GM18511 (cell line): ENCODE results near the gene AP1G1.
"Not testable (repeated sequence)": the region's sequence is repeated elsewhere in the genome, so short reads cannot be mapped to it uniquely, and the experiment has no call there.

Experiments used
- ATAC-seq: cut with Tn5 transposase; IDR thresholded peaks from one replicate; pipeline ENCODE4 v1.9.1; 2021; ENCODE audit warnings: mild to moderate bottlenecking, moderate library complexity; ENCODE audit not compliant: unreplicated experiment

AP1G1 gene

GRCh38 chr16:71810155-71810530 lies 1.5 kb upstream of the AP1G1 start:
- ATAC-seq = not testable (repeated sequence)

GRCh38 chr16:71807905-71808592 lies 585 bp downstream of the AP1G1 start:
- peak; percentile 43 for ATAC-seq

GRCh38 chr16:71803305-71803690 lies 5.3 kb downstream of the AP1G1 start:
- no peak for ATAC-seq

GRCh38 chr16:71796501-71797097 lies 12.0 kb downstream of the AP1G1 start:
- ATAC-seq = no peak

- no peak for ATAC-seq
Measured at GRCh38 chr16:71794943-71795342, 13.7 kb downstream of the AP1G1 start.

GRCh38 chr16:71794018-71794417 lies 14.6 kb downstream of the AP1G1 start:
- ATAC-seq = no peak

GRCh38 chr16:71792176-71792575 lies 16.5 kb downstream of the AP1G1 start:
- no peak for ATAC-seq

- ATAC-seq = not testable (repeated sequence)
Measured at GRCh38 chr16:71790329-71790728, 18.3 kb downstream of the AP1G1 start.

- ATAC-seq = no peak
Measured at GRCh38 chr16:71789136-71789535, 19.5 kb downstream of the AP1G1 start.

- ATAC-seq = no peak
Measured at GRCh38 chr16:71788578-71788977, 20.1 kb downstream of the AP1G1 start.

- ATAC-seq = not testable (repeated sequence)
Measured at GRCh38 chr16:71785143-71785542, 23.5 kb downstream of the AP1G1 start.

- ATAC-seq = no peak
Measured at GRCh38 chr16:71784093-71784492, 24.5 kb downstream of the AP1G1 start.

GRCh38 chr16:71781741-71782140 lies 26.9 kb downstream of the AP1G1 start:
- no peak for ATAC-seq

GRCh38 chr16:71780521-71781089 lies 28.0 kb downstream of the AP1G1 start:
- ATAC-seq = no peak

- no peak for ATAC-seq
Measured at GRCh38 chr16:71778780-71779179, 29.9 kb downstream of the AP1G1 start.

- ATAC-seq = no peak
Measured at GRCh38 chr16:71777329-71777728, 31.3 kb downstream of the AP1G1 start.

GRCh38 chr16:71775949-71776348 lies 32.7 kb downstream of the AP1G1 start:
- no peak for ATAC-seq

- no peak for ATAC-seq
Measured at GRCh38 chr16:71771571-71771970, 37.1 kb downstream of the AP1G1 start.

GRCh38 chr16:71769222-71769621 lies 39.4 kb downstream of the AP1G1 start:
- ATAC-seq = no peak

GRCh38 chr16:71767060-71767900 lies 41.4 kb downstream of the AP1G1 start:
- no peak for ATAC-seq

- no peak for ATAC-seq
Measured at GRCh38 chr16:71762186-71762585, 46.4 kb downstream of the AP1G1 start.

GRCh38 chr16:71761097-71761496 lies 47.5 kb downstream of the AP1G1 start:
- ATAC-seq = no peak
